Stomach (tissue), 9 donors: ENCODE data around the gene TBX4. TPM values are rescaled to one million over a fixed set of nuclear protein-coding genes. Genes with fewer than 3 reads are reported as not detected.
"Not testable (repeated sequence)": the region's sequence is repeated elsewhere in the genome, so short reads cannot be mapped to it uniquely, and the experiment has no call there.

Experiments
- DNase-seq, 2 donors: peaks; one replicate each; pipeline versions ENCODE4 v3.0.0 to v3.0.0-alpha.2; 2013 to 2019
- H3K27ac ChIP-seq, 5 donors: fragments of 200-600 bp in 4 of 5; sonication (generic) in 4 of 5; one replicate each; pipeline ENCODE4 v1.5.1; 2013 to 2019; ENCODE audit warnings: mild to moderate bottlenecking in 1 of 5, moderate library complexity in 1 of 5
- H3K27me3 ChIP-seq, 3 donors: fragments of 200-600 bp; sonication (generic); one replicate each; pipeline ENCODE4 v1.5.1; 2017 to 2019; ENCODE audit warnings: mixed run types in 1 of 3
- H3K36me3 ChIP-seq, 4 donors: fragments of 200-600 bp; sonication (generic); 1 replicate in 3 of 4; 2 replicates in 1 of 4; pipeline ENCODE4 v1.5.1; 2016 to 2019
- H3K4me1 ChIP-seq, 4 donors: fragments of 200-600 bp; sonication (generic); one replicate each; pipeline ENCODE4 v1.5.1; 2016 to 2019
- H3K4me3 ChIP-seq, 4 donors: fragments of 200-600 bp; sonication (generic) in 3 of 4; one replicate each; pipeline ENCODE4 v1.5.1; 2016 to 2019; ENCODE audit warnings: mild to moderate bottlenecking in 1 of 4
- H3K9me3 ChIP-seq, 4 donors: fragments of 200-600 bp; sonication (generic); one replicate each; pipeline ENCODE4 v1.5.1; 2016 to 2019
- EP300 ChIP-seq: sonication (generic); formaldehyde crosslinking; IDR thresholded peaks from one replicate; pipeline ENCODE4 v1.6.1; 2017; ENCODE audit warnings: antibody characterized with exemption
- POLR2A ChIP-seq, 4 donors: fragments of 450-650 bp; IDR thresholded peaks; one replicate each; pipeline ENCODE4 v1.6.1; 2016; ENCODE audit warnings: antibody characterized with exemption in 4 of 4, control low read depth in 2 of 4, mild to moderate bottlenecking in 1 of 4, moderate library complexity in 1 of 4
- POLR2AphosphoS5 ChIP-seq, 3 donors: sonication (generic); formaldehyde crosslinking; IDR thresholded peaks; one replicate each; pipeline ENCODE4 v1.6.1; 2016; ENCODE audit warnings: antibody characterized with exemption in 3 of 3
- WGBS, 5 donors: extraction: QIAGEN DNeasy Blood & Tissue Kit in 3 of 5; methylation state at CpG; one replicate each; pipeline versions ENCODE4 v1.1.5 to v1.1.7; 2013 to 2018; 5-methylcytosine and 5-hydroxymethylcytosine counted together
- intact Hi-C: fragments of 100-400 bp; cut with DNase I; formaldehyde crosslinking; loops from one replicate; pipeline ENCODE4 v1.15.1; 2023; ENCODE audit warnings: low total_unique reads
- polyA plus RNA-seq, 3 donors: library from polyadenylated mRNA; stranded (reverse); fragments of 200-250 nt; gene quantifications; one replicate each; pipeline ENCODE4 v1.2.3, GENCODE V29; 2013
- total RNA-seq, 5 donors: library from RNA; depleted of rRNA; stranded (reverse); fragments of >200 nt; gene quantifications; one replicate each; pipeline versions ENCODE4 v1.1.0 to v1.2.3, GENCODE V29; 2014 to 2016
- TF ChIP-seq, protein P1 (sequence below), 7 experiments: fragments of 450-650 bp in 4 of 7; fragments of 200-600 bp in 3 of 7; sonication (generic) in 3 of 7; IDR thresholded peaks; one replicate each; pipeline ENCODE4 v1.5.1; 2016 to 2019; ENCODE audit warnings: antibody characterized with exemption in 7 of 7, control low read depth in 2 of 7, mild to moderate bottlenecking in 1 of 7
- donor health status: healthy with polysubstance abuse.
- donor health status: Bipolar disorder and iron deficiency.
- donor health status: healthy.

The TBX4 gene
- total and polyA plus RNA-seq, 8 donors, result 0.08 to 0.73 TPM; not detected in 6

DNA sequence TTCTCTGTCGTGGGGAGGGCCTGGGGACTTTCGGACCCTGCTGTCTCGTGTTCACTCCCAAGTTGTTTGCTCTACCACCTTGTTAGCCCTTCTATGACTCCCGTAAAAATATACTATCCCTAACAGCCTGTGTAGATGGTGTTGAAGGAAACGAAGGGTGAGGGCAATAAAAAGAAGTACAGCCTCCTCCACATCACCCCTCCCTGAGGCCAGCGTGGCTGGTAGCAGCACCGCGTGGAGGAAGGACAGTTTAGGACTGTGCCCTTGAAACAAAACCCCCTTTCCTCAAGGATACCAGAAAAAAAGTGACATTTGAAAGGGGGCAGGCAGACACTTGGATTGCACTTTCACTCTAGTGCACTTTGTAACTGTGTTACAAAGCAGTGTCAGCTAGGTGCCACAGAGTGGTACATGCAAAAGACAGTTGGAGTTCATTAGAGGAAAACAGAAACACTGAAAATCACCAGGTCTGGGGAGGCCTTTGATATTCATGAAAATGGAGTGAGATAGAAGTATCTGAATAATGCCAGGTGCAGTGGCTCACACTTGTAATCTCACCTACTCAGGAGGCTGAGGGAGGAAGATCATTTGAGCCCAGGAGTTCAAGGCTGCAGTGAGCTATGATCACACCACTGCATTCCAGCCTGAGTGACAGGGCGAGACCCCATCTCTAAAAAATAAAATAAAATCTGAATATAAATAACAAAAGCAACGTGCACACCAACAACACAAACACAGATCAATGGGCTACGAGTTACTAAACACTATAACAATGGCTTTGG lies 53.8 kb downstream of the TBX4 start:
- no peak for TF ChIP-seq POLR2A (IDR thresholded peaks at IDR 0.05)
- TF ChIP-seq POLR2AphosphoS5 (IDR thresholded peaks at IDR 0.05), result no peak
- TF ChIP-seq, protein P1, sequence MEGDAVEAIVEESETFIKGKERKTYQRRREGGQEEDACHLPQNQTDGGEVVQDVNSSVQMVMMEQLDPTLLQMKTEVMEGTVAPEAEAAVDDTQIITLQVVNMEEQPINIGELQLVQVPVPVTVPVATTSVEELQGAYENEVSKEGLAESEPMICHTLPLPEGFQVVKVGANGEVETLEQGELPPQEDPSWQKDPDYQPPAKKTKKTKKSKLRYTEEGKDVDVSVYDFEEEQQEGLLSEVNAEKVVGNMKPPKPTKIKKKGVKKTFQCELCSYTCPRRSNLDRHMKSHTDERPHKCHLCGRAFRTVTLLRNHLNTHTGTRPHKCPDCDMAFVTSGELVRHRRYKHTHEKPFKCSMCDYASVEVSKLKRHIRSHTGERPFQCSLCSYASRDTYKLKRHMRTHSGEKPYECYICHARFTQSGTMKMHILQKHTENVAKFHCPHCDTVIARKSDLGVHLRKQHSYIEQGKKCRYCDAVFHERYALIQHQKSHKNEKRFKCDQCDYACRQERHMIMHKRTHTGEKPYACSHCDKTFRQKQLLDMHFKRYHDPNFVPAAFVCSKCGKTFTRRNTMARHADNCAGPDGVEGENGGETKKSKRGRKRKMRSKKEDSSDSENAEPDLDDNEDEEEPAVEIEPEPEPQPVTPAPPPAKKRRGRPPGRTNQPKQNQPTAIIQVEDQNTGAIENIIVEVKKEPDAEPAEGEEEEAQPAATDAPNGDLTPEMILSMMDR (IDR thresholded peaks at IDR 0.05), result no peak
- TF ChIP-seq EP300, result no peak
- no peak for DNase-seq
- Histone ChIP-seq H3K27me3 (no peaks in the 10 kb centered on the region), H3K36me3 (no peaks in the 10 kb centered on the region), H3K9me3 (no peaks in the 10 kb centered on the region), H3K4me3 (no peak overlapping the region), H3K4me1 (no peaks in the 10 kb centered on the region), H3K27ac (no peak overlapping the region)
- WGBS, 5 donors, result 63 to 68% (median 65%) methylated on average over 11 of the region's 11 CpGs
- intact Hi-C loops, result no loop called here

DNA sequence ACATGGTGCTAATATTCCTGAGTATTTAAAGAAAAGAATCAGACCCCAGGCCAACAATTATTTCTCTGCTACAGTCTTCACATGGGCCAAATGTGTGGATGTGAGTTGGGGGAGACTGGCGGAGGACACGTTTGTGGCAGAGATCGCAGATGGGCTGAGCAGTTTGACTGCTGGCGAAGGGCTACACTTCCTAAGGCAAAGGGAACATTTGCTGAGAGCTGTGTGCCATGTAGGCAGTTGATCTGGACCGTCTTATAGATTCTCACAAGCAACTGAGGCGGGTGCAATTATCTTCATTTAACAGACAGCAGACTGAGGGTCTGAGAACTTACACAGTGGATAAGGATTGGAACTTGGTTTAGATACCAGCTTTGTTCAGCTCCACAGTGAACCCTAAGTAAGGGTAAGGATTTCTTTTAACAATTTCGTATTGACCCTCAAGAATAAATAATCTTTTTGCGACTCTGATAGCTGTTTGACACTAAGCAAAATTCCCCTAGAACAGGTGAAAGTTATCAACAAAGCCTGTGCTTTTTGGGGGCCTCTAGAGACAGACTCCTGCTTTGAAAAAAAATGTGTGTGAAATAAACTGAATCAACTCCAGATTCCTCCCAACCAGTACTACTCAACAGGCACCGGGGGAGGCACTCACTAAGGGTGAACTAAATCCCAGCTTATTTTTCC lies 55.3 kb downstream of the TBX4 start:
- 74 to 82% (median 77%) methylated on average over 9 of the region's 9 CpGs for WGBS, 5 donors

DNA sequence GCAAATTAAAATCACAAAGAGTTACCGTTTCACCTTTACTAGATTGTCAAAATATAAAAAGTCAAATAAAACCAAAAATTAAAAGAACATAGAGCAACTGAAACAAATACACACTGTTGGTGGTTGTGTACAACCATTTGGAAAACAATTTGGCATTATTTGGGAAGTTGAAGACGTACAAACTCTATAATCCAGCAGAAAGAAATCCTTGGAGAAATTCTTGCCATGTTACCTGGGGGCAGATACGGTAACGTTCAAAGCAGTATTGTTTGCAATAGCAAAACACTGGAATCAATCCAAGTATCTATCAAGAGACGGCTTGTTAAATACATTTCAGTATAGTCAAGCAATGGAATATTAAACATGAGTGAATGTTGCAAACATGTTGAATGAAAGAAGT lies 56.7 kb downstream of the TBX4 start:
- H3K4me3 ChIP-seq, result no peak overlapping the region
- no peaks in the 10 kb centered on the region for H3K4me1 ChIP-seq
- 42 to 58% (median 46%) methylated on average over 5 of the region's 5 CpGs for WGBS, 5 donors
- no peak for DNase-seq
- H3K9me3 ChIP-seq, result no peaks in the 10 kb centered on the region
- H3K27ac ChIP-seq, result no peak overlapping the region
- intact Hi-C loops, result no loop called here
- TF ChIP-seq POLR2A (IDR thresholded peaks at IDR 0.05), result no peak
- no peak for TF ChIP-seq EP300
- TF ChIP-seq, protein P1 (IDR thresholded peaks at IDR 0.05), result no peak
- TF ChIP-seq POLR2AphosphoS5 (IDR thresholded peaks at IDR 0.05), result no peak
- no peaks in the 10 kb centered on the region for H3K27me3 ChIP-seq
- H3K36me3 ChIP-seq, result no peaks in the 10 kb centered on the region

More for the DNA sequence above, 55.3 kb downstream of the TBX4 start:
- H3K36me3 ChIP-seq, result no peaks in the 10 kb centered on the region
- H3K9me3 ChIP-seq, result no peaks in the 10 kb centered on the region
- intact Hi-C loops, result no loop called here
- TF ChIP-seq, protein P1 (IDR thresholded peaks at IDR 0.05), result no peak
- TF ChIP-seq POLR2AphosphoS5 (IDR thresholded peaks at IDR 0.05) (no peak), POLR2A (IDR thresholded peaks at IDR 0.05) (no peak), EP300 (no peak)
- H3K27me3 ChIP-seq, result no peaks in the 10 kb centered on the region
- no peak overlapping the region for H3K27ac ChIP-seq
- DNase-seq, result no peak
- H3K4me3 ChIP-seq, result no peak overlapping the region
- no peaks in the 10 kb centered on the region for H3K4me1 ChIP-seq

DNA sequence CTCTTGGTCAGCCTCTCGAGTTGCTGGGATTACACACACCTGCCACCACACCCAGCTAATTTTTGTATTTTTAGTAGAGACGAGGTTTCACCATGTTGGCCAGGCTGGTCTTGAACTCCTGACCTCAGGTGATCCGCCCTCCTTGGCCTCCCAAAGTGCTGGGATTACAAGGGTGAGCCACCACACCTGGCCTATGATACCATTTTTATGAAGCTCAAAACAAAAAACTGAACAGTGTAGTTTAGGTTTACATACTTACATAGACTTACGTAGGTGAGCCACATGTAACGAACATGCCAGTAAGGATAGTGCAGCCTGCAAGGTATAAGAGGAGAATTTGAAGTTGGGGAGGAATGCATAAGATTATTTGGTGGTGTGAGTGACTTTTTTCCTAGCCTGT lies 57.2 kb downstream of the TBX4 start:
- H3K4me3 ChIP-seq, H3K9me3 ChIP-seq, H3K4me1 ChIP-seq, H3K27ac ChIP-seq, H3K27me3 ChIP-seq, H3K36me3 ChIP-seq, DNase-seq, intact Hi-C loops: not testable (repeated sequence)
- 70 to 86% (median 80%) methylated on average over 5 of the region's 5 CpGs for WGBS, 5 donors

DNA sequence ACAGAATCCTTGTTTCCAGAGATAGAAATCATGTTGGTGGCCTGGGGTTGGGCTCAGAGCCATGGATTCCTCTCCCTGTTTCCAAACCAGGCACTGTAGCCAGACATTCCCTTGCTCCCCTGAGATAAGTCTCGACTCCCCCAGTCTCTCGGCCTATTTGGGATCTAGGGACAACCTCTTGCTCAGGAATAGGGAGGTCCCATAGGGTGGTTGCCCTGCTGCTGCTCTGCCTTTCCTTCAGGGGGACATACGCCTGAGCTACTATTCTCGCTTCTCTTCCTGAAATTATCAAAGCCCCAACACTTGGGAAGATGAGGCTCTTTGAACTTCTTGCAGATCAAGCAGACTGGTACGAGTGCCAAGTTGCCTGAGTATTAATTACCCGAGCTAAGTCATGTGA lies 58.0 kb downstream of the TBX4 start:
- Histone ChIP-seq H3K4me3 (no peak overlapping the region), H3K9me3 (no peaks in the 10 kb centered on the region), H3K36me3 (no peaks in the 10 kb centered on the region), H3K27ac (no peak overlapping the region), H3K27me3 (no peaks in the 10 kb centered on the region), H3K4me1 (no peaks in the 10 kb centered on the region)
- intact Hi-C loops, result no loop called here
- TF ChIP-seq, protein P1 (IDR thresholded peaks at IDR 0.05), result no peak
- TF ChIP-seq POLR2A (IDR thresholded peaks at IDR 0.05) (no peak), EP300 (no peak), POLR2AphosphoS5 (IDR thresholded peaks at IDR 0.05) (no peak)
- DNase-seq, result no peak
- WGBS, 5 donors, result 82 to 89% (median 84%) methylated on average over 4 to 6 of the region's 6 CpGs
